ENCODE results near the gene DHX34.
"Not testable (repeated sequence)": the region's sequence is repeated elsewhere in the genome, so short reads cannot be mapped to it uniquely, and the experiment has no call there.

Gene DHX34

DNA sequence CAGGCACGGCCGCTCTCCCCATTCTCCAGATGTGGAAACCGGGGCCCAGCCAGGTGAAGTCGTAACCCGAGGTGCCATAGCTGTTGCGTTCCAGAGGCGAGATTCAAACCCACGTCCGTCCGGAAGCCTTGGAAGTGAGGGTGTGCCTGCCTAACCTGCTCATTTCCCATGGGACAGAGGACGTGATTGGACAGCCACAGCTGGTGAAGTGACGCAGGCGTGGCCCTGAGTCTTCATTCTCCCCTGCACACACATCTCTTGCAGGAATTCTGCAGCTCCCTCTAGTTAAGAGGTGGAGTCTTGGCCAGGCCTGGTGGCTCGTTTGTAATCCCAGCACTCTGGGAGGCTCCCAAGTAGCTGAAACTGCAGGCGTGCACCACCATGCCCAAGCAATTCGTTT is 53.4 kb downstream of the DHX34 start:
- peaks cover 0 to 2% of the 10 kb centered on the region in 2 donors for H3K4me1 Mint-ChIP-seq
- no peak overlapping the region for H3K27ac Mint-ChIP-seq
- H3K36me3 Mint-ChIP-seq: peaks cover 0 to 3% of the 10 kb centered on the region in 2 donors
- ATAC-seq (replicated peaks) (no peak), DNase-seq (no peak)
- H3K27me3 Mint-ChIP-seq: peaks cover 56 to 82% of the 10 kb centered on the region in 2 donors
- H3K9me3 Mint-ChIP-seq: peaks cover 0 to 3% of the 10 kb centered on the region in 2 donors
- H3K4me3 Mint-ChIP-seq: no peak overlapping the region

DNA sequence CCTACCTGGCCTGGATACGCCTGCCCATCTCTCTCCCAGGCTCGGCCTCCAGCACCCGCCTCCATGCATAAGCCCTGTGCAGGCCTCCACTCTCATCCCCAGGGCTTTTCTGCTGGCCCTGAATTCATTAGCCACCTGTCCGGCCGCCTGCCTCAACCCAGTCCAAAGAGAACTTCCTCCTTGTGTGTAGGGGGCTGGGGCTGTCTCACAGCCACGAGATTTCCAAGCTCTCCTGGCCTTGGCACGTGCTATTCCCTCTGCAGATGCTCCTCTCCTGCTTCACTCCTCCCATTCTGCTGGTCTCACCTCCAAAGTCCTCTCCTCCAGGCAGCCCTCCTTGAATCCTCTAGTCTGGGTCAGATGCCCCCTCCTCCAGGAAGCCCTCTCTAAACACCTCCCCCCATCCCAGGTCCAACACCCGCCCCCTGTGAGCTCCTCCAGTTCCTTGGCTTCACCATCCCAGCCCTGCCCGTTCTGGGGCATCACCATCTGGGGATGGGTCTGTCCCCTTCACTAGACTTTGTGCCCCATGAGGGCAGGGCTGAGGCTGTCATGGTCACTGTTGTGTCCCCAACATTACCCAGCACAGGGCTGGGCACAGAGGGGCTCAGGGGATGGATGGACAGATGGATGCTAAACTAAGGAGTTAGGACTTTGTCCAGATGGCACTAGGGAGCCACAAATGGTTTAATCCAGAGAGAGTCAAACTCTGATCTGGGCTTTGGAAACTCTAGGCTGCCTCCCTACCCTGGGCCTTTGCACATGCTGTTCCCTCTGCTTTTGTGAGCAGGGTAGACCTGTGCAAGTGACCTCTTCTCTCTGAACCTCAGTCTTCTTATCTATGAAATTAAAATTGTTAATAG is 55.5 kb downstream of the DHX34 start:
- Mint-ChIP-seq H3K4me1 (peaks cover 0 to 2% of the 10 kb centered on the region in 2 donors), H3K36me3 (peaks cover 0 to 4% of the 10 kb centered on the region in 2 donors), H3K27me3 (peaks cover 60 to 82% of the 10 kb centered on the region in 2 donors), H3K4me3 (no peak overlapping the region), H3K9me3 (peaks cover 4 to 5% of the 10 kb centered on the region in 2 donors), H3K27ac (no peak overlapping the region)
- no peak for ATAC-seq (replicated peaks)
- DNase-seq: no peak

DNA sequence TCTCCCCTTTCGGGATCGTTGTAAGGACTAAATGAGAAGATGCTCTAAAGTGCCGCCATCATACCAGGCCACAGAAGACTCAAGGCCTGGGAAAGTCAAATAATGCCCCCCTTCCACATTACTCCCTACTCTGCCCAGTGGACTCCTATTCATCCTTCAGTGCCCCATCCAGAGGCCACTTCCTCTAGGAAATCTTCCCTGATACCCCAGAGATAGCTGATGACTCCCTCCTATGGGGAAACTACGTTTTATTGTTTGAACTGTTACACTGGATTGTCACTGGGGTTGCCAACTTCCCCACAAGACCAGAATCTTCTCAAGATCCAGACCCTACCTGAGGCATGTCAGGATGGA is 56.1 kb downstream of the DHX34 start:
- H3K9me3 Mint-ChIP-seq: peaks cover 4 to 5% of the 10 kb centered on the region in 2 donors
- H3K27me3 Mint-ChIP-seq: peaks cover 60 to 82% of the 10 kb centered on the region in 2 donors
- peaks cover 0 to 2% of the 10 kb centered on the region in 2 donors for H3K4me1 Mint-ChIP-seq
- H3K27ac Mint-ChIP-seq: no peak overlapping the region
- H3K4me3 Mint-ChIP-seq: no peak overlapping the region
- peaks cover 0 to 4% of the 10 kb centered on the region in 2 donors for H3K36me3 Mint-ChIP-seq
- ATAC-seq (replicated peaks) (no peak), DNase-seq (no peak)

DNA sequence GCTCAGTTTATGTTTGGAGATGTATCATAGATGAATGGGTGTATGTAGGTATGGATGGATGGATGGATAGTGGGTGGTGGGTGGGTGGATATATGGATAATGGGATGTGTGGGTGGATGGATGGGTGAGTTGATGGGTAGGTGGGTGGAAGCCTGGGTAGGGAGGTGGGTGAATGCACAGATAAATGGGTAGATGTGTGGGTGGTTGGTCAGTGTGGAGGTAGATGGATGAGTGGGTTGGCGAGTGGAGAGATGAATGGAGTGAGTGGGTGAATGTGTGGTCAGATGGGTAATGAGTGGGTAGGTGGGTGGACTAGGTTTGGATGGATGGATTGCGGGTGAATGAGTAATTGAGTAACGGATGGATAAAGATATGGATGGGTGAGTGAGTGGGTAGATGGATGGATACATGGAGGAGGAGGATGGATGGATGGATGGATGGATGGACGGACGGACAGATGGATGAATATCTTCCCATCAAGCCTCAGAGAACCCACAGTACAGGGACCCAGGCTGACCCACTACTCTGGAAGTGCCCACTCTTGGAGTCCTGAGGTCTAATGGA is 56.8 kb downstream of the DHX34 start:
- Mint-ChIP-seq H3K4me1 (peaks cover 0 to 2% of the 10 kb centered on the region in 2 donors), H3K36me3 (peaks cover 0 to 4% of the 10 kb centered on the region in 2 donors), H3K27me3 (peaks cover 60 to 80% of the 10 kb centered on the region in 2 donors), H3K4me3 (no peak overlapping the region), H3K9me3 (peaks cover 4 to 5% of the 10 kb centered on the region in 2 donors), H3K27ac (no peak overlapping the region)
- ATAC-seq (replicated peaks): no peak
- DNase-seq: no peak

DNA sequence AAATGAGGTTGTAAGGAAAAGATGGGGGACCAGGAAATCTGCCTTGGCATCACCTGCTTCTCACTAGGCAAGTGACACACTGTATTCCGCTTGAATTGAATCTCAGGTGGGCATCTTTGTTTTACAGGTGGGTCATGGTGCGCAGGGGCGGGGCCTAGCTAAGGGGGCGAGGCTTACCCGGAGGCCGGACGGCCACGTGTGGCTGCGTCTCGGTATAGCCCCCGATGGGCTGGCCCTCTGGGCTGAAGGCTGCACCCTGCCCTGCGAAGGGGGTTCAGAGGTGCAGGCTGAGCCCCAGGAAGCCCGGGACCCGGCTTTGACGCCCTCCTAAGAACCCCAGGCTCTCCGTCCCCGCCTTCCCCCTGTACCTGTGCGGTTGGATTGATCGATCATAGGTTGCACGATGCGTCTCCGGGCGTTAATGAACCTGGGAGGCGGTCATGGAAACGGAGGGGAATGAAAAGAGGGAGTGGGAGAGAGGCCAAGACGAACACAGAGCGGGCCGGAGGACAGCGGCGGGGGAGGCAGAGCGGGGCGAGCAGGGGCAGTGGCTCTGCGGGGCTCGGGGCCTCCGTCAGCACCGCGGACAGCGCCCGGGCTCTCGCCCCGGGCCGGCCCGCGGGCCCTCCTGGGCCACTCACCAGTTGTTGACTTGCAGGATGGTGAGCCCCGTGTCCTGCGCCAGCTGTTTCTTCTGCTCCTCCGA is 57.7 kb downstream of the DHX34 start:
- H3K27ac Mint-ChIP-seq: no peak overlapping the region
- H3K4me3 Mint-ChIP-seq: no peak overlapping the region
- H3K27me3 Mint-ChIP-seq: peaks cover 55 to 74% of the 10 kb centered on the region in 2 donors
- DNase-seq: no peak
- H3K36me3 Mint-ChIP-seq: peaks cover 0 to 4% of the 10 kb centered on the region in 2 donors
- peaks cover 4 to 5% of the 10 kb centered on the region in 2 donors for H3K9me3 Mint-ChIP-seq
- peaks cover 0 to 2% of the 10 kb centered on the region in 2 donors for H3K4me1 Mint-ChIP-seq
- ATAC-seq (replicated peaks): peak; percentile 38 to 49

DNA sequence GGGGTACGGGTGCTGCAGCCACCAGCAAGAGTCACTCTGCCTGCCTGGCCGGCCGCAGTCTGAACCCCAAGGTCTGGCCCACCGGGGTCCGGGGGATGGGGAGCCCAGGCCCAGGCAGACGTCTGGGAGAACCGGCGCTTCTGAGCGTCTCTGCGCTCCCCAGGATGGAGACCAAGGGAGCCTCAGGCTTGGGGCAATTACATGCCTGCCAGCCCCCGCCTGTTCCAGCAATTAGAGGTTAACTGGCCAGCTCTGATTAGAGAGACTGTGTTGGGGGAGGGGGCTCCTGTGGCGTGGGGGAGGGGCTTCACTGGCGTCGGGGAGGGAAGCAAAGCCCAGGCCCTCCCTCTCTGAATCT is 58.3 kb downstream of the DHX34 start:
- no peak for DNase-seq
- Mint-ChIP-seq H3K9me3 (peaks cover 4 to 5% of the 10 kb centered on the region in 2 donors), H3K27ac (no peak overlapping the region), H3K36me3 (peaks cover 0 to 4% of the 10 kb centered on the region in 2 donors), H3K27me3 (peaks cover 55 to 78% of the 10 kb centered on the region in 2 donors), H3K4me3 (no peak overlapping the region), H3K4me1 (peaks cover 0 to 2% of the 10 kb centered on the region in 2 donors)
- peak in 1 of 2 donors; percentile 23 for ATAC-seq (replicated peaks)

DNA sequence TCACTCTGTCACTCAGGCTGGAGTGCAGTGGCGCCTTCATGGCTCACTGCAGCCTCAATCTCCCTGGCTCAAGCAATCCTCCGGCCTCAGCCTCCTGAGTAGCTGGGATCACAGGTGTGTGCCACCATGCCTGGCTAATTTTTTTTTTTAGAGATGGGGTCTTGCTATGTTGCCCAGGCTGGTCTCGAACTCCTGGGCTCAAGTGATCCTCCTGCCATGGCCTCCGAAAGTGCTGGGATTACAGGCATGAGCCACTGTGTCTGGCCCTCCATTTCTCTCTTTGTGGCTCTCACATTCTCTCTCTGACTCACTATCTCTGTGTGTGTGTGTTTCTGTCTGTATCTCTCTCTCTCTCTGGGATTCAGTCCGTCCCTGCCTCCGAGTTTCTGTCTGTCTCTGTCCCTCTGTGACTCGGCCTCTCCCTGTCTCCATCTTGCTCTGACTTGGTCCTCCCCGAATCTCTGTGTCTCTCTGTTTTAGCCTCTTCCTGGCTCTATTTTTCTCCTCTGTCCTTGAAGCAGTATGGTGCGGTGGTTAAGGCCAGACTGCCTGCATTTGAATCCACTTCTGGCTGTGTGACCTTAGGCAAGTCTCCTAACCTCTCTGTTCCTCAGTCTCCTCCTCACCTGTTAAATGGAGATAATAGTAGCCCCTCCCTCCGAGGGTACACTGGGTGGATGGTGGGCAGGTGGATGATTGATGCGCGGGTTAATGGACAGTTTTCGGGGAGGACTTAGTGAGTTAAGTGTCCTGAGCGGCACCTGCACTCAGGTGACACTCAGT is 59.2 kb downstream of the DHX34 start:
- Mint-ChIP-seq H3K4me3 (no peak overlapping the region), H3K4me1 (peaks cover 0 to 2% of the 10 kb centered on the region in 2 donors), H3K36me3 (peaks cover 0 to 4% of the 10 kb centered on the region in 2 donors), H3K27ac (no peak overlapping the region), H3K27me3 (peaks cover 54 to 73% of the 10 kb centered on the region in 2 donors), H3K9me3 (peaks cover 4 to 5% of the 10 kb centered on the region in 2 donors)
- ATAC-seq (replicated peaks) (no peak), DNase-seq (no peak)

DNA sequence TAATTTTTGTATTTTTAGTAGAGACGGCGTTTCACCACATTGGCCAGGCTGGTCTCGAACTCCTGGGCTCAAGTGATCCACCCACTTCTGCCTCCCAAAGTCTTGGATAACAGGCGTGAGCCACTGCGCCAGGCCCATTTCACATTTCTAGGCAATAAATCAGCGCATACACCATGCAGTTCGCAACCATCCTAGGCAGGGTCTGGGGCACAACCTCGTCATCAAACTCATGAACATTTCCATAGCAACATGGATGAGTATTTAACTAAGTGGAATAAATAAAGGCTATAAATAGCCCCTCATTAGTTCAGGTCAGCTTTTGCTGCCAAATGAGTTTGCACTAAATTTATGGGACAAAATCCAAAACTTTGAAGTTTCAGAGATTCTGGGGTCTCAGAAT is 62.0 kb downstream of the DHX34 start:
- Mint-ChIP-seq H3K4me3 (no peak overlapping the region), H3K9me3 (peaks cover 1 to 5% of the 10 kb centered on the region in 2 donors), H3K27ac (no peak overlapping the region), H3K27me3 (peaks cover 53 to 73% of the 10 kb centered on the region in 2 donors), H3K4me1 (peaks cover 0 to 4% of the 10 kb centered on the region in 2 donors), H3K36me3 (peaks cover 0 to 1% of the 10 kb centered on the region in 2 donors)
- DNase-seq: no peak
- ATAC-seq (replicated peaks): no peak

DNA sequence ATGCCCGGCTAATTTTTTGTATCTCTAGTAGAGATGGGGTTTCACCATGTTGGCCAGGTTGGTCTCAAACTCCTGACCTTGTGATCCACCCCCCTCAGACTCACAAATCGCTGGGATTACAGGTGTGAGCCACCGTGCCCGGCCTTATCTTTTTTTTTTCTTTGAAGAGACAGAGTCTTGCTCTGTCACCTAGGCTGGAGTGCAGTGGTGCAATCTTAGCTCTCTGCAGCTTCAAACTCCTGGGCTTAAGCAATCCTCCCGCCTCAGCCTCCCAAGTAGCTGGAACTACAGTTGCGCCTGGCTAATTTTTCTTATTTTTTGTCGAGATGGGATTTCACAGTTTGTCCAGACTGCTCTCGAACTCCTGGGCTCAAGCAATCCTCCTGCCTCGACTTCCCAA is 62.6 kb downstream of the DHX34 start:
- H3K4me1 Mint-ChIP-seq; H3K36me3 Mint-ChIP-seq; ATAC-seq (replicated peaks); H3K9me3 Mint-ChIP-seq; H3K4me3 Mint-ChIP-seq; H3K27ac Mint-ChIP-seq; DNase-seq: not testable (repeated sequence)
- H3K27me3 Mint-ChIP-seq: peaks cover 53 to 73% of the 10 kb centered on the region in 2 donors

DNA sequence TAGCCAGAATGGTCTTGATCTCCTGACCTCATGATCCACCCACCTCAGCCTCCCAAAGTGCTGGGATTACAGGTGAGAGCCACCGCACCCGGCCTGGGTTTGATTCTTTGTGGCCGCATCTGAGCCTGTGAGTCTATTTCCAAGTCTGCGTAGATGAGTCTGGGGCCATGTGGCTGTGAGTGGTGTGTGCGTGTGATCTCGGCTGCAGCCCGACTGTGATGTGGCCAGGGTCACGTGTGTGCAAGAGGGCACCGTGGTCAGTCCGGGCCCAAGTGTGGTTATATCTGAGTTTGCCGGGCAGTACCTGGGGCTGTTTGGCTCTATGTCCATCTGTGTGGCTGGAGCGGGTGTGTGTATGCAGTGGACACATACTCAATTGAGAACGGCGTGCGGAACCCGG is 64.8 kb downstream of the DHX34 start:
- DNase-seq (no peak), ATAC-seq (replicated peaks) (no peak)
- H3K9me3 Mint-ChIP-seq: no peaks in the 10 kb centered on the region
- no peak overlapping the region for H3K4me3 Mint-ChIP-seq
- H3K27ac Mint-ChIP-seq: no peak overlapping the region
- H3K27me3 Mint-ChIP-seq: peaks cover 57 to 75% of the 10 kb centered on the region in 2 donors
- peaks cover 16 to 20% of the 10 kb centered on the region in 2 donors for H3K4me1 Mint-ChIP-seq
- no peaks in the 10 kb centered on the region for H3K36me3 Mint-ChIP-seq

DNA sequence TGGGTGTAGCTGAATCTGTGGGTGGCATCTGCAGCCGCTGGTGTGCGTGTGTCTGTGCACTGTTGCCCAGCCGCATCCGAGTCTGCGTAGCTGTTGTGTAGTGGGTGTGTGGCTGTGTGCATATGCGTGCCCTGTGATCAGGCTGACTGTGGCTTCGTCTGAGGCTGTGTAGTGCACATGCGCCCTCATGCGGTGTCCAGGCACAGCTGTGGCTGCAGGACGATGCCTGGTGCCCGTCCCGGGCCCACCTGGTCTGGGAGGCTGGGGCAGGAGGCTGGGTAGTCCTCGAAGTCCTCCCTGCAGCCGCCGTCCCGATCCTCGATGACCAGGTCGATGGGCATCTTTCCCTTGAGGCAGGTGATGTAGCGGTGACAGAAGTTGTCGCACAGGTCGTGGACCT is 65.4 kb downstream of the DHX34 start:
- no peaks in the 10 kb centered on the region for H3K9me3 Mint-ChIP-seq
- peaks cover 52 to 71% of the 10 kb centered on the region in 2 donors for H3K27me3 Mint-ChIP-seq
- ATAC-seq (replicated peaks) (peak in 1 of 2 donors; percentile 39), DNase-seq (no peak)
- H3K4me3 Mint-ChIP-seq: no peak overlapping the region
- H3K4me1 Mint-ChIP-seq: peaks cover 16 to 20% of the 10 kb centered on the region in 2 donors
- H3K27ac Mint-ChIP-seq: no peak overlapping the region
- no peaks in the 10 kb centered on the region for H3K36me3 Mint-ChIP-seq

DNA sequence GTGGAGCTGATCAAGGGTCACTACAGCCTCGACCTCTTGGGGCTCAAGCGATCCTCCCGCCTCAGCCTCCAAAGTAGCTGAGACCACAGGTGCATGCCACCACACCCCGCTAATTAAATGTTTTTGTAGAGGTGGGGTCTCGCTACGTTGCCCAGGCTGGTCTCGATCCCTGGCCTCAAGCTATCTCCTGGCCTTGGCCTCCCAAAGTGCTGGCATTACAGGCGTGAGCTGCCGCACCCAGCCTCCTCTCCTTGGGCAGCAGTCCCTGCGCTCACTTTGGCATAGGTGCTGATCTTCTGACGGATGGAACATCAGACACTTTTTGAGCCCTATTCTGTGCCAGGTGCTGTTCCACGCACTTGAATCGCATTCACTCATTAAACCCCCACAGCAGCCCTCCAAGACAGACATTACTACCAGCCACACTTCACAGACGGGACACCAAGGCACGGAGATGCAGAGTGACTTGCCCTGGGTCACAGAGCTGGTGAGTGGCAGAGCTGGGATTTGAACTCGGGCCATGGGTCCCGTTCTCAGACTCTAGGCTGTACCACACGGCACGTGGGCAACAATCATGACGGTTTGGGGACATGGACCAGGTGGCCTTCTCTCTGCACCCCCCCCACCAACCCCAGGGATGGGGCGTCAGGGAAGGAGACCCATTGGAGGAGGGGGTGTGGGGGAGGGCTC is 67.0 kb downstream of the DHX34 start:
- H3K4me3 Mint-ChIP-seq: no peak overlapping the region
- peaks cover 21 to 29% of the 10 kb centered on the region in 2 donors for H3K4me1 Mint-ChIP-seq
- no peak for DNase-seq
- H3K27me3 Mint-ChIP-seq: peaks cover 67 to 84% of the 10 kb centered on the region in 2 donors
- no peak for ATAC-seq (replicated peaks)
- no peaks in the 10 kb centered on the region for H3K9me3 Mint-ChIP-seq
- no peaks in the 10 kb centered on the region for H3K36me3 Mint-ChIP-seq
- H3K27ac Mint-ChIP-seq: no peak overlapping the region

DNA sequence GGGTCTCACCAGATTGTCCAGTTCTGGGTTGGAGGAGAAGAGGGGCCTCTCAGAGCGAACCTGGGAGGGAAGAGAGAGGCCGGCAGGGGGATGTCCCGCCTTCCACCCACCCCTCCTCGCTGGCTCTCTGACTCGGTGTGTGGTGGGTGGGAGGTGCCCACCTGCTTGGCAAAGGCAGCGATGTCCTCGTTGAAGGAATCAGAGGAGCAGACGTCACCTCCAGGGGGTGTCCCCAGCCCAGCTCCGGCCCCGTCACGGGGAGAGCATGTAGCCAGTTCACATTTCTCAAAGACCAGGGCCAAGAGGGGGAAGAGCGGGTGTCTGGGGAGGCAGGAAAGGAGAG is 67.5 kb downstream of the DHX34 start:
- DNase-seq: no peak
- Mint-ChIP-seq H3K9me3 (no peaks in the 10 kb centered on the region), H3K27me3 (peaks cover 72 to 89% of the 10 kb centered on the region in 2 donors), H3K4me1 (peaks cover 24 to 29% of the 10 kb centered on the region in 2 donors), H3K36me3 (no peaks in the 10 kb centered on the region), H3K27ac (no peak overlapping the region), H3K4me3 (no peak overlapping the region)
- ATAC-seq (replicated peaks): no peak
